Activated CD8-positive, alpha-beta T cell treated with anti-CD3 and anti-CD28 coated beads for 36 hours (primary cell): Measurements from ENCODE around the gene ANKRD44. TPM values are rescaled to one million over a fixed set of nuclear protein-coding genes. Genes with fewer than 3 reads are reported as not detected.

Experiments used
- ATAC-seq: fragments of 200-7000 bp; cut with Tn5 transposase; one replicate; pipeline ENCODE4 v1.10.0; 2021; ENCODE audit warnings: mild to moderate bottlenecking, moderate library complexity
- CTCF ChIA-PET: fragments of 350-600 bp; sonication (Branson Sonifier 250); formaldehyde crosslinking; loops from one replicate; lab custom pipeline; 2021; ENCODE audit warnings: antibody characterized with exemption; lab: Charles Lee
- POLR2A ChIA-PET: fragments of 350-600 bp; sonication (Branson Sonifier 250); formaldehyde crosslinking; loops from one replicate; lab custom pipeline; 2021; ENCODE audit warnings: antibody characterized with exemption; lab: Charles Lee
- DNase-seq: peaks from one replicate; pipeline ENCODE4 v3.0.0-alpha.2; 2020
- H3K27ac Mint-ChIP-seq: one replicate; pipeline ENCODE4 v1.8.0; 2021; ENCODE audit warnings: mild to moderate bottlenecking, mixed read lengths
- H3K27me3 Mint-ChIP-seq: one replicate; pipeline ENCODE4 v1.8.0; 2021; ENCODE audit warnings: mixed read lengths
- H3K36me3 Mint-ChIP-seq: one replicate; pipeline ENCODE4 v1.8.0; 2021; ENCODE audit warnings: low read depth, mixed read lengths
- H3K4me1 Mint-ChIP-seq: one replicate; pipeline ENCODE4 v1.8.0; 2021; ENCODE audit warnings: low read depth, mixed read lengths
- H3K4me3 Mint-ChIP-seq: one replicate; pipeline ENCODE4 v1.8.0; 2021; ENCODE audit warnings: mild to moderate bottlenecking, moderate library complexity, mixed read lengths
- H3K9me3 Mint-ChIP-seq: one replicate; pipeline ENCODE4 v1.8.0; 2021; ENCODE audit warnings: mixed read lengths
- CTCF ChIP-seq: fragments of 200-600 bp; IDR thresholded peaks from one replicate; pipeline ENCODE4 v1.8.0; 2022; ENCODE audit warnings: antibody characterized with exemption, mild to moderate bottlenecking
- intact Hi-C: fragments of 100-400 bp; cut with micrococcal nuclease; formaldehyde crosslinking; loops from one replicate; pipeline ENCODE4 v1.10.0; 2022
- total RNA-seq, 2 experiments: library from RNA; stranded (reverse); gene quantifications; one replicate each; pipeline ENCODE4 v1.2.3, GENCODE V29; 2021

Gene ANKRD44
- total RNA-seq, 2 experiments from 2014 or later: 131 to 132 TPM

GRCh38 chr2:197181491-197181890 is 129.1 kb downstream of the ANKRD44 start:
- no peak for TF ChIP-seq CTCF
- Mint-ChIP-seq H3K4me3 (no peak overlapping the region), H3K4me1 (peaks cover 66% of the 10 kb centered on the region), H3K9me3 (no peaks in the 10 kb centered on the region), H3K27me3 (no peaks in the 10 kb centered on the region), H3K36me3 (peaks cover 64% of the 10 kb centered on the region), H3K27ac (peak overlapping the region; percentile 46)
- CTCF ChIA-PET: interaction anchor here (0.6 to 4.6 kb wide), 10 partner anchors 9 to 145 kb away, joined by 3 to 28 read pairs (median 6); partner anchors contain the start of gene ANKRD44
- DNase-seq: no peak
- intact Hi-C loops: no loop called here
- POLR2A ChIA-PET: no interaction called here
- ATAC-seq: no peak

GRCh38 chr2:197179744-197180498 is 130.7 kb downstream of the ANKRD44 start:
- TF ChIP-seq CTCF: no peak
- Mint-ChIP-seq H3K36me3 (peaks cover 56% of the 10 kb centered on the region), H3K9me3 (no peaks in the 10 kb centered on the region), H3K4me3 (no peak overlapping the region), H3K4me1 (peaks cover 67% of the 10 kb centered on the region), H3K27me3 (no peaks in the 10 kb centered on the region), H3K27ac (peak overlapping the region; percentile 26)
- ATAC-seq (no peak), DNase-seq (no peak)
- POLR2A ChIA-PET: no interaction called here
- intact Hi-C loops: no loop called here
- CTCF ChIA-PET: interaction anchor here (1.2 to 6.1 kb wide), 7 partner anchors 8 to 66 kb away, joined by 5 to 31 read pairs (median 10); no protein-coding TSS in a partner anchor

GRCh38 chr2:197176522-197176921 is 134.1 kb downstream of the ANKRD44 start:
- ATAC-seq (no peak), DNase-seq (no peak)
- H3K27me3 Mint-ChIP-seq: no peaks in the 10 kb centered on the region
- CTCF ChIA-PET: interaction anchor here (0.9 to 6.1 kb wide), 5 partner anchors 8 to 63 kb away, joined by 3 to 31 read pairs (median 3); no protein-coding TSS in a partner anchor
- H3K27ac Mint-ChIP-seq: peak overlapping the region; percentile 66
- no peak overlapping the region for H3K4me3 Mint-ChIP-seq
- peaks cover 51% of the 10 kb centered on the region for H3K4me1 Mint-ChIP-seq
- TF ChIP-seq CTCF: no peak
- intact Hi-C loops: no loop called here
- H3K9me3 Mint-ChIP-seq: no peaks in the 10 kb centered on the region
- POLR2A ChIA-PET: no interaction called here
- H3K36me3 Mint-ChIP-seq: peaks cover 31% of the 10 kb centered on the region

GRCh38 chr2:197174539-197175094 is 136.0 kb downstream of the ANKRD44 start:
- H3K4me3 Mint-ChIP-seq: no peak overlapping the region
- peaks cover 52% of the 10 kb centered on the region for H3K4me1 Mint-ChIP-seq
- ATAC-seq: peak; percentile 83
- H3K27ac Mint-ChIP-seq: peak overlapping the region; percentile 21
- CTCF ChIA-PET: interaction anchor here (1.0 to 6.1 kb wide), 4 partner anchors 16 to 61 kb away, joined by 3 to 31 read pairs (median 6); no protein-coding TSS in a partner anchor
- intact Hi-C loops: no loop called here
- peaks cover 25% of the 10 kb centered on the region for H3K36me3 Mint-ChIP-seq
- no peaks in the 10 kb centered on the region for H3K9me3 Mint-ChIP-seq
- POLR2A ChIA-PET: interaction anchor here (1.1 kb wide), 1 partner anchor 11 kb away, joined by 3 read pairs; no protein-coding TSS in a partner anchor
- H3K27me3 Mint-ChIP-seq: no peaks in the 10 kb centered on the region
- DNase-seq: peak; percentile 39
- no peak for TF ChIP-seq CTCF
